Measurements from ENCODE around the gene PPP2R5B. TPM values are rescaled to one million over a fixed set of nuclear protein-coding genes. Genes with fewer than 3 reads are reported as not detected.

The PPP2R5B gene
- total and polyA plus RNA-seq, 9 of the 15 experiments (the other 6 are each of a cell fraction or from before 2014, with no cell fraction given), result 0.10 to 7.8 (median 3.3) TPM

DNA sequence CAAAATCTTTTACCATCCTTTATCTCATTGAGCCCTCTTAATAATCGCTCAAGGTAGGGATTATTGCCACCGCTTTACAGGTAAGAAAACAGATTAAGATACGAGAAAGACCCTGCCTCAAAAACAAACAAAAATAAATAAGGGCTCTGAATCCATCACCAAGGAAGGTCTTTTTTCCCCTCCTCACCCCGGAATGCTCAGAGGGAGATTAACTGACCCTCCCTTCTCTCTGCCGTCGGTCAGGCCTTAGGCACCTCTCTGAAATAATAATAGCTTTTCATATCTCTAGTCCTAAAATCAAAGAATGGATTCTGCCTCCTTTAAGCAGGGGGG is 6.9 kb upstream of the PPP2R5B start (continued):
- TF ChIP-seq NONO (IDR thresholded peaks at IDR 0.05; ENCODE audit: low read depth in 2 of 2, low read length in 1 of 2) (no peak), ZKSCAN8 (CRISPR knock-in tag; IDR thresholded peaks at IDR 0.05) (no peak), SRSF1 (IDR thresholded peaks at IDR 0.05; ENCODE audit: low read depth, low read length) (no peak), POLR2AphosphoS2 (IDR thresholded peaks at IDR 0.05; ENCODE audit: low read length) (no peak), DMBX1 (CRISPR knock-in tag; IDR thresholded peaks at IDR 0.05; ENCODE audit: borderline replicate concordance) (no peak), DACH1 (IDR thresholded peaks at IDR 0.05; ENCODE audit: partially characterized antibody) (no peak), ZNF263 (CRISPR knock-in tag; IDR thresholded peaks at IDR 0.05; ENCODE audit: borderline replicate concordance) (no peak), RBM39 (optimal IDR thresholded peaks at IDR 0.05; ENCODE audit: low read depth, low read length) (no peak), CBX5 (IDR thresholded peaks at IDR 0.05; ENCODE audit: borderline replicate concordance, low read depth) (no peak), RFX1 (IDR thresholded peaks at IDR 0.05) (no peak), CCAR2 (IDR thresholded peaks at IDR 0.05; ENCODE audit: low read depth, low read length) (no peak), MXI1 (IDR thresholded peaks at IDR 0.05; ENCODE audit: low read depth, low read length) (no peak), ILK (tag; IDR thresholded peaks at IDR 0.05; ENCODE audit: borderline replicate concordance, low read depth) (no peak), FOXA3 (CRISPR knock-in tag; conservative IDR thresholded peaks at IDR 0.05 in 1 of 2, IDR thresholded peaks at IDR 0.05 in 1 of 2) (peak in 1 of 2 experiments; percentile 55; a peak in 1 of 4 replicates), KDM1A (IDR thresholded peaks at IDR 0.05) (no peak), ZNF217 (CRISPR knock-in tag; IDR thresholded peaks at IDR 0.05) (no peak), HCFC1 (IDR thresholded peaks at IDR 0.05; ENCODE audit: low read depth, low read length) (no peak)
- TF ChIP-seq, protein P1, sequence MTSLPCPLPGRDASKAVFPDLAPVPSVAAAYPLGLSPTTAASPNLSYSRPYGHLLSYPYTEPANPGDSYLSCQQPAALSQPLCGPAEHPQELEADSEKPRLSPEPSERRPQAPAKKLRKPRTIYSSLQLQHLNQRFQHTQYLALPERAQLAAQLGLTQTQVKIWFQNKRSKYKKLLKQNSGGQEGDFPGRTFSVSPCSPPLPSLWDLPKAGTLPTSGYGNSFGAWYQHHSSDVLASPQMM (CRISPR knock-in tag; IDR thresholded peaks at IDR 0.05), result no peak
- TF ChIP-seq, protein P2, sequence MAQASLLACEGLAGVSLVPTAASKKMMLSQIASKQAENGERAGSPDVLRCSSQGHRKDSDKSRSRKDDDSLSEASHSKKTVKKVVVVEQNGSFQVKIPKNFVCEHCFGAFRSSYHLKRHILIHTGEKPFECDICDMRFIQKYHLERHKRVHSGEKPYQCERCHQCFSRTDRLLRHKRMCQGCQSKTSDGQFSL (CRISPR knock-in tag; IDR thresholded peaks at IDR 0.05), result no peak
- TF ChIP-seq, protein P2 (tag; IDR thresholded peaks at IDR 0.05), result 0 out of 4 replicates have a peak, but pooled peaks of 1 of the 2 experiments have one; percentile 11
- TF ChIP-seq, protein P3, sequence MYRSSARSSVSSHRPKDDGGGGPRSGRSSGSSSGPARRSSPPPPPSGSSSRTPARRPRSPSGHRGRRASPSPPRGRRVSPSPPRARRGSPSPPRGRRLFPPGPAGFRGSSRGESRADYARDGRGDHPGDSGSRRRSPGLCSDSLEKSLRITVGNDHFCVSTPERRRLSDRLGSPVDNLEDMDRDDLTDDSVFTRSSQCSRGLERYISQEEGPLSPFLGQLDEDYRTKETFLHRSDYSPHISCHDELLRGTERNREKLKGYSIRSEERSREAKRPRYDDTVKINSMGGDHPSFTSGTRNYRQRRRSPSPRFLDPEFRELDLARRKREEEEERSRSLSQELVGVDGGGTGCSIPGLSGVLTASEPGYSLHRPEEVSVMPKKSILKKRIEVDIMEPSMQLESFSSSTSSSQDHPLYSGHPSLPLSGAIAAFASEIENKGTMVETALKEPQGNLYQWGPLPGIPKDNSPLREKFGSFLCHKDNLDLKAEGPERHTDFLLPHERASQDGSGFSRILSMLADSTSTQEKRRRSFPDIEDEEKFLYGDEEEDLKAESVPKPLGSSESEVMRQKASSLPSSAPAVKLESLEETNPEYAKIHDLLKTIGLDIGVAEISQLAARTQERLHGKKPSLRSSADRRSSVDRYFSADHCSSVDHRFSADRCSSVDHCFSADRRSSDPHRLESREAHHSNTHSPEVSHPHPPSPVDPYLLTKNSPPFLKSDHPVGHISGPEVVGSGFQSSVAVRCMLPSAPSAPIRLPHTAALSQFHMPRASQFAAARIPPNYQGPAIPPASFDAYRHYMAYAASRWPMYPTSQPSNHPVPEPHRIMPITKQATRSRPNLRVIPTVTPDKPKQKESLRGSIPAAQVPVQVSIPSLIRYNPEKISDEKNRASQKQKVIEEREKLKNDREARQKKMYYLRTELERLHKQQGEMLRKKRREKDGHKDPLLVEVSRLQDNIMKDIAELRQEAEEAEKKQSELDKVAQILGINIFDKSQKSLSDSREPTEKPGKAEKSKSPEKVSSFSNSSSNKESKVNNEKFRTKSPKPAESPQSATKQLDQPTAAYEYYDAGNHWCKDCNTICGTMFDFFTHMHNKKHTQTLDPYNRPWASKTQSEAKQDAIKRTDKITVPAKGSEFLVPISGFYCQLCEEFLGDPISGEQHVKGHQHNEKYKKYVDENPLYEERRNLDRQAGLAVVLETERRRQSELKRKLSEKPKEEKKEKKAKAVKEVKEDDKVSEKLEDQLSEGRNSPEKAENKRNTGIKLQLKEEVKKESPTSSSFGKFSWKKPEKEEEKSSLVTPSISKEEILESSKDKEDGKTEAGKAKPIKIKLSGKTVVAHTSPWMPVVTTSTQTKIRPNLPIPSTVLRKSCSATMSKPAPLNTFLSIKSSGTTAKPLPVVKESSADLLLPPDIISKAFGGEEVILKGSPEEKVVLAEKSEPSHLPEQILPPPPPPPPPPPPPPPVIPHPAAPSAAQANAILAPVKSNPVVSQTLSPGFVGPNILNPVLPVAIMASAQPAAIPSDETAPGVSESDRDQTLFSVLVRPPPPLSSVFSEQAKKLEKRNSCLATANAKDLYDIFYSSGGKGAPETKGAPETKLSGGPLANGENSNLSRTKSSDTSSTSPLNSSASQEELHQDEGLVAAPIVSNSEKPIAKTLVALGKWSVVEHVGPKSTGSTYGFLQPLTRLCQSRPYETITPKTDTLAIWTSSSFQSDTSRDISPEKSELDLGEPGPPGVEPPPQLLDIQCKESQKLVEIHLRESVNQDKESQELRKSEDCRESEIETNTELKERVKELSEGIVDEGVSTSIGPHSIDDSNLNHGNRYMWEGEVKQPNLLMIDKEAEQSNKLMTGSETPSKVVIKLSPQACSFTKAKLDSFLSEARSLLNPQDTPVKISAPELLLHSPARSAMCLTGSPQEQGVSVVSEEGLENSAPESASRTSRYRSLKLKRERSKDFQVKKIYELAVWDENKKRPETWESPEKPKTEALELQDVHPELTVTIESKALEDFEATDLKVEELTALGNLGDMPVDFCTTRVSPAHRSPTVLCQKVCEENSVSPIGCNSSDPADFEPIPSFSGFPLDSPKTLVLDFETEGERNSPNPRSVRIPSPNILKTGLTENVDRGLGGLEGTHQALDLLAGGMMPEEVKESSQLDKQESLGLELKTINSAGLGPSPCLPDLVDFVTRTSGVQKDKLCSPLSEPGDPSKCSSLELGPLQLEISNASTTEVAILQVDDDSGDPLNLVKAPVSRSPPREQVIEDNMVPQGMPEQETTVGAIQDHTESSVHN (IDR thresholded peaks at IDR 0.05; ENCODE audit: borderline replicate concordance in 1 of 2, low read depth in 1 of 2), result no peak
